HEK293T (cell line): ENCODE results near the gene FERMT1.
"Not testable (repeated sequence)": the region's sequence is repeated elsewhere in the genome, so short reads cannot be mapped to it uniquely, and the experiment has no call there.

ENCODE experiments used
- CTCF ChIA-PET: fragments of 350-600 bp; formaldehyde crosslinking; extraction: SDS; loops from one replicate; lab custom pipeline; 2021; ENCODE audit warnings: antibody characterized with exemption, inconsistent platforms; lab: Yijun Ruan, JAX
- POLR2A ChIA-PET: fragments of 350-600 bp; formaldehyde crosslinking; extraction: SDS; loops from one replicate; lab custom pipeline; 2020; ENCODE audit warnings: antibody characterized with exemption, inconsistent platforms; lab: Yijun Ruan, JAX
- DNase-seq: peaks from one replicate; pipeline ENCODE4 v3.0.0; 2012; ENCODE audit warnings: mixed read lengths; ENCODE audit errors: extremely low spot score
- ARNT ChIP-seq: fragments of 450-650 bp; IDR thresholded peaks from 2 replicates; pipeline ENCODE4 v1.6.1; 2017; ENCODE audit warnings: mild to moderate bottlenecking
- BHLHE40 ChIP-seq: fragments of 450-650 bp; IDR thresholded peaks from 2 replicates; pipeline ENCODE4 v1.6.1; 2016; ENCODE audit warnings: mild to moderate bottlenecking, moderate library complexity, borderline replicate concordance
- CTBP1 ChIP-seq: fragments of 450-650 bp; IDR thresholded peaks from 2 replicates; pipeline ENCODE4 v1.6.1; 2016; ENCODE audit warnings: borderline replicate concordance
- ELF4 ChIP-seq: fragments of 450-650 bp; IDR thresholded peaks from 2 replicates; pipeline ENCODE4 v1.6.1; 2017; ENCODE audit warnings: antibody characterized with exemption
- FOXA1 ChIP-seq: fragments of 450-650 bp; IDR thresholded peaks from 2 replicates; pipeline ENCODE4 v1.6.1; 2016; ENCODE audit warnings: mild to moderate bottlenecking
- FOXK2 ChIP-seq: fragments of 450-650 bp; IDR thresholded peaks from 2 replicates; pipeline ENCODE4 v1.6.1; 2016; ENCODE audit warnings: mild to moderate bottlenecking
- FOXM1 ChIP-seq: fragments of 450-650 bp; IDR thresholded peaks from 2 replicates; pipeline ENCODE4 v1.6.1; 2017; ENCODE audit warnings: mild to moderate bottlenecking, borderline replicate concordance
- HDGF ChIP-seq: fragments of 450-650 bp; IDR thresholded peaks from 2 replicates; pipeline ENCODE4 v1.6.1; 2017; ENCODE audit warnings: antibody characterized with exemption, borderline replicate concordance
- L3MBTL2 ChIP-seq: fragments of 450-650 bp; conservative IDR thresholded peaks from 2 replicates; pipeline ENCODE4 v1.6.1; 2016; ENCODE audit warnings: mild to moderate bottlenecking
- LEF1 ChIP-seq: fragments of 450-650 bp; IDR thresholded peaks from 2 replicates; pipeline ENCODE4 v1.6.1; 2017; ENCODE audit warnings: mild to moderate bottlenecking, borderline replicate concordance
- NFRKB ChIP-seq: fragments of 450-650 bp; IDR thresholded peaks from 2 replicates; pipeline ENCODE4 v1.6.1; 2016; ENCODE audit warnings: mild to moderate bottlenecking, moderate library complexity
- PKNOX1 ChIP-seq: fragments of 450-650 bp; IDR thresholded peaks from 2 replicates; pipeline ENCODE4 v1.6.1; 2016
- SP1 ChIP-seq: fragments of 450-650 bp; IDR thresholded peaks from 2 replicates; pipeline ENCODE4 v1.6.1; 2017
- SUZ12 ChIP-seq: fragments of 450-650 bp; IDR thresholded peaks from 2 replicates; pipeline ENCODE4 v1.6.1; 2016; ENCODE audit warnings: mild to moderate bottlenecking
- TARDBP ChIP-seq: fragments of 450-650 bp; IDR thresholded peaks from 2 replicates; pipeline ENCODE4 v1.6.1; 2016
- ZNF384 ChIP-seq: fragments of 450-650 bp; IDR thresholded peaks from 2 replicates; pipeline ENCODE4 v1.6.1; 2016

Gene FERMT1

DNA sequence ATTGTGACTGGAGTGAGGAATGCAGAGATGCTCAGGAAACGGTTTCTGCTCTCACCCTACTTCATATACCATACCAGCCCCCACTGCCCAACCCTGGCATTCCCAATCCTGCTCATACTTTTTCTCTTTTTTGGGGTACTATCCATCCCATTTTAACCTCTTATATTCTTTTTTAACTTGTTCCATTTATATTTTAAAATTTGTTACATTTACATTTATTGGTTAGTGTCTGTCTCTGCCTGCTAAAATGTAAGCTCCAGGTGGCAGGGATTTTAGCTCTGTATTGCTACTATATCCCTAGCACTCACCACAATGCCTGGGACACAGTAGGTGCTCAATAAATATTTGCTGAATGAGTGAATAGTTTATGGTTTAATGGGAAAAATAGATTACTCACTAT is 8.1 kb downstream of the FERMT1 start:
- no peak for DNase-seq
- TF ChIP-seq SP1 = no peak
- TF ChIP-seq TARDBP = no peak
- TF ChIP-seq SUZ12 = no peak
- TF ChIP-seq FOXM1 = no peak
- TF ChIP-seq CTBP1 = no peak
- no peak for TF ChIP-seq ARNT
- no peak for TF ChIP-seq FOXK2
- no peak for TF ChIP-seq PKNOX1
- no peak for TF ChIP-seq ZNF384
- TF ChIP-seq BHLHE40 = no peak
- no peak for TF ChIP-seq LEF1
- TF ChIP-seq L3MBTL2 = no peak
- no peak for TF ChIP-seq FOXA1
- no peak for TF ChIP-seq ELF4
- TF ChIP-seq HDGF = no peak
- no peak for TF ChIP-seq NFRKB
- POLR2A ChIA-PET = no interaction called here
- CTCF ChIA-PET = no interaction called here

DNA sequence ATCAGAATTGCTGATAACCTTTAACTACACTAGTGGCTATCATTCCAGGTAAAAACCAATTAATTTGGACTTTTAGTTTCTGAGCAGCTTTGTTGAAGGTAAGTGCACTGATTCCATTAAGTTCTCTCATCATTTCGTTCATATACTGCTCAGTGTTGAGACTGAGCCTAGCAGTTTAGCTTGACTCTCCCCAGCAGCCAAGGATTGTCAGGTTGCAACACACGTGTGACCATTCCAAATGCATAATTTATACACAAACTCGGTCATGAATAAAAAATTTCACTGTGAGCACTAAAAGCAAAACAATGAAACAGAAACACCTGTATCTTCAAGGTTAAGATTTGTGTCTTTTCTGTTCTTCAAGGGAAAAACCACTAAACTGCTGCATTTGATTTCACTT is 8.9 kb downstream of the FERMT1 start:
- TF ChIP-seq HDGF (no peak), ELF4 (no peak), PKNOX1 (no peak), FOXK2 (no peak), SP1 (no peak), LEF1 (no peak), CTBP1 (no peak), SUZ12 (no peak), L3MBTL2 (no peak), FOXA1 (no peak), BHLHE40 (no peak), NFRKB (no peak), ARNT (no peak), FOXM1 (no peak), ZNF384 (no peak)

DNA sequence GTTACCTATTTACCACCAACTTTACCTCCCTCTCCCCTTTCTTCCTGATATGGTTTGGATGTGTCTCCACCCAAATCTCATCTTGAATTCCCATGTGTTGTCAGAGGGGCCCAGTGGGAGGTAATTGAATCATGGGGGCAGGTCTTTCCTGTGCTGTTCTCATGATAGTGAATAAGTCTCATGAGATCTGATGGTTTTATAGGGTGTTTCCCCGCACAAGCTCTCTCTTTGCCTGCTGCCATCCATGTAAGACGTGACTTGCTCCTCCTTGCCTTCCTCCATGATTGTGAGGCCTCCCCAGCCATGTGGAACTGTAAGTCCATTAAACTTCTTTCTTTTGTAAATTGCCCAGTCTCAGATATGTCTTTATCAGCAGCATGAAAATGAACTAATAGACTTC is 9.9 kb downstream of the FERMT1 start:
- POLR2A ChIA-PET, CTCF ChIA-PET, DNase-seq: not testable (repeated sequence)

More for the DNA sequence above, 8.9 kb downstream of the FERMT1 start:
- DNase-seq = no peak
- ChIA-PET CTCF (no interaction called here), POLR2A (no interaction called here)

DNA sequence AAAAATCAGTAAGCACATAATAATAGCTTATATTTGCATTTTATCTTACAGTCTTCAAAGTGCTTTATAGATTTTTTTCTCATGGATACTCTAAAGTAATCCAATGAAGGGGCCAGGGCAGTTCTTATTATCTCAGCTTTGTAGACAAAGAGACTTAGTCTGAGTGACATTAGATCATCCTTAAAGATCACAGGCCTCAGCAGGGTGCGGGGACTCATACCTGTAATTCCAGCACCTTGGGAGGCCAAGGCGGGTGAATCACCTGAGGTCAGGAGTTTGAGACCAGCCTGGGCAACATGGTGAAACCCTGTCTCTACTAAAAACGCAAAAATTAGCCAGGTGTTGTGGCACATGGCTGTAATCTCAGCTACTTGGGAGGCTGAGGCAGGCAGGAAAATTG is 14.5 kb downstream of the FERMT1 start:
- ChIA-PET POLR2A (no interaction called here), CTCF (no interaction called here)
- no peak for DNase-seq
- TF ChIP-seq ARNT = no peak
- TF ChIP-seq L3MBTL2 = no peak
- no peak for TF ChIP-seq NFRKB
- no peak for TF ChIP-seq PKNOX1
- no peak for TF ChIP-seq CTBP1
- no peak for TF ChIP-seq FOXM1
- no peak for TF ChIP-seq FOXA1
- no peak for TF ChIP-seq FOXK2
- TF ChIP-seq SP1 = no peak
- no peak for TF ChIP-seq ZNF384
- TF ChIP-seq BHLHE40 = no peak
- no peak for TF ChIP-seq LEF1
- TF ChIP-seq HDGF = no peak
- no peak for TF ChIP-seq SUZ12
- no peak for TF ChIP-seq ELF4
- no peak for TF ChIP-seq TARDBP

DNA sequence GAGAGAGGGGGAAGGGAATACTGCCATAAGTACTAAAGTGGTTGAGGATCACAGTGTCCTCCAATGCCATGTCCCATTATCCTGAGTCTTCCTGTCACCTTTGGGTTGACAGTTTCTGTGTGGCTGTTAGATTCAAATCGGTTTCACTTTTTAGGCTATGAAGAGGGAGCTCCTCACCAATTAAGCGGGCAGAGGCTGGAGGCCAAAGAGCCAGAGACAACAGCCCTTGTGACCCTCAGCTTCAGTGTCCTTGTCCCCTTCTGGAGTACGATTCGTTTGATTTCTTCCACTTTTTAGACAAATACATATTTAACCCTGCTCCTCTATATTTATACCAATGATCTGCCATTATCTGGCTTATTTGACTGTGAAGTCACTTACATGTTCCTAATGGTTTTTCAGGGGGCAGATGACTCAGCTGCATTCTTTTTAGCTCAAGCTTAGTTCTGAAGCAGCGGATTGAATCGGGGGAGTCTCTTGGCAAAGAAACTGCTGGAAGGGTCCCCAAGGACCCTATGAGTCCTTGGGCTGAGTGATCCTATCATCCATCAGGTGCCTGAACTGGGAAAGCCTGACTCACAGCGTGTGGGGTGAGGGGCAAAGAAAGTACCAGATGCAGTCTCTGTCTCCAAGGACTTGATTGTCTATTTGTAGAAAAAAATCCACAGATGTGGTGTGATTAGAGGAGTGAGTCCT is 18.2 kb downstream of the FERMT1 start:
- CTCF ChIA-PET = no interaction called here
- no peak for DNase-seq
- POLR2A ChIA-PET = no interaction called here
- TF ChIP-seq PKNOX1 (no peak), HDGF (no peak), ZNF384 (no peak)

GRCh38 chr20:6103301-6103700 is 19.5 kb downstream of the FERMT1 start:
- DNase-seq = no peak
- TF ChIP-seq FOXK2 = no peak
- TF ChIP-seq NFRKB = no peak
- TF ChIP-seq BHLHE40 = no peak
- no peak for TF ChIP-seq FOXA1
- no peak for TF ChIP-seq PKNOX1
- TF ChIP-seq FOXM1 = no peak
- no peak for TF ChIP-seq TARDBP
- no peak for TF ChIP-seq LEF1
- no peak for TF ChIP-seq ELF4
- no peak for TF ChIP-seq CTBP1
- TF ChIP-seq ARNT = no peak
- TF ChIP-seq SP1 = no peak
- TF ChIP-seq SUZ12 = no peak
- no peak for TF ChIP-seq HDGF
- TF ChIP-seq ZNF384 = no peak
- ChIA-PET POLR2A (no interaction called here), CTCF (no interaction called here)
